NCI-H748 (cell line): ENCODE data around the gene DCP1A.
A peak's percentile ranks its signal among the peaks of the same experiment; 100 is the strongest.
"Not testable (repeated sequence)": the region's sequence is repeated elsewhere in the genome, so short reads cannot be mapped to it uniquely, and the experiment has no call there.

Source experiments
- DNase-seq: peaks from one replicate; lab custom pipeline; 2025; ENCODE audit not compliant: unreplicated experiment; lab: John Stamatoyannopoulos, UW

Gene DCP1A

GRCh38 chr3:53347261-53348064 is at the start of gene DCP1A:
Gene DCP1A, minus strand, starts transcription at chr3:53347543. Its CDS starts 26 bp downstream, at chr3:53347517.
- peak; percentile 93 for DNase-seq

- no peak for DNase-seq
These were observed 37.4 kb upstream of the DCP1A start for GRCh38 chr3:53384465-53385423.

GRCh38 chr3:53382106-53382505 is 34.8 kb upstream of the DCP1A start:
- DNase-seq: no peak

GRCh38 chr3:53380306-53380705 is 33.0 kb upstream of the DCP1A start:
- DNase-seq: no peak

GRCh38 chr3:53379898-53380297 is 32.6 kb upstream of the DCP1A start:
- DNase-seq: no peak

DNA sequence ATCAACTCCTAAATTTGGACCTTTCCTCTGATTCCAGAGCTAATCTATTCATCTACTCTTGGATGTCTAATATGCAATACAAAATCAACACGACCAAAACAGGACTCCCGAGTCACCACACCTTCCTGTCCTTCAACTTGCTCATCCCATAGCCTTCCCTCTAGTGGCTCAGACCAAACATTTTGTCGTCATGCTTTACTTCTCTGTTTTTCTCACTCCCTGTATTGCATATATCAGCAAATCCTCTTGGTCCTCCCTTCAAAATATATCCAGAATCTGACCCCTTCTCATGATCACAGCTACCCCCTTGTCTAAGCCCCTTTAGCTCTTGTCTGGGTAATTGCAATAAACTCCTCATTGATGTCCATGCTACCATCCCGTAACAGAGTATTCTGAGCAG is 30.5 kb upstream of the DCP1A start:
- DNase-seq: no peak

GRCh38 chr3:53376679-53377078 is 29.3 kb upstream of the DCP1A start:
- DNase-seq: no peak

DNA sequence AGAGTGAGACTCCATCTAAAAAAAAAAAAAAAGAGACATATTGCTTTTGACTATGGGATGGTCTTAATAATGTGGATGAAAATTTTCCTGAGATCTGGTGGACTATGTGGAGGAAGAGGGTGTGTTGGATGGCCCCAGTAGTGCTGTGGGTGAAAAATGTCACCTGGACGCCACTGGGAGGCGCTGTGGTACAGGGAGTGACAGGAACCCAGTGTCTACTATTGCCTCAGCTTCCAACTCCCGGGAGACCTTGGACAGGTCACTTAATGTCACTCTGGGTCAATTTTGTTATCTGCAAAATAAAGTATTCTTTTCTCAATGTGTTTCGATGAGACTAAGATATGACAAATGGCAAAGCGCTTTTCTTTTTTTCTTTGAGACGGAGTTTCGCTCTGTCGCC is 27.7 kb upstream of the DCP1A start:
- DNase-seq: peak; percentile 61

- DNase-seq: not testable (repeated sequence)
These were observed 23.4 kb upstream of the DCP1A start for GRCh38 chr3:53370719-53371118.

DNA sequence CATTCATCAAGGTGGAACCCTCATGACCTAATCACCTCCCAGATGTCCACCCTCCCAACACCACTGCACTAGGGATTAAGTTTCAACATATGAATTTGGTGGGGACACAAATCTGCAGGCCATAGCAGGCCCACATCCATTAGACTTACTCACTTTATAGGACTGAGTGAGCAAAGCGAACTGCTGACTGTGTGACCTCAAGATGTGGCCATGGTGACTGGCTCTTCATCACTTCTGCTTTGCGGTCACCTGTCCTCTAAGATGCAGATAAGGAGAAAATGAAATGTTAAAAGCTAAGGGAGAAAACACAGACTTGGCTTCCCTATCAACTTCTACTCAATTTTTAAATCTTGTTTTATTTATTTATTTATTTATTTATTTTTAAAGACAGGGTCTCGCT is 14.5 kb upstream of the DCP1A start:
- no peak for DNase-seq

GRCh38 chr3:53357458-53357857 is 10.1 kb upstream of the DCP1A start:
- no peak for DNase-seq

- no peak for DNase-seq
These were observed 7.7 kb upstream of the DCP1A start for GRCh38 chr3:53354945-53355498.

GRCh38 chr3:53353202-53353601 is 5.9 kb upstream of the DCP1A start:
- DNase-seq: no peak

- DNase-seq: peak; percentile 10
These were observed 3.3 kb upstream of the DCP1A start for GRCh38 chr3:53350652-53351051.

- not testable (repeated sequence) for DNase-seq
These were observed 775 bp upstream of the DCP1A start for GRCh38 chr3:53348118-53348517.

DNA sequence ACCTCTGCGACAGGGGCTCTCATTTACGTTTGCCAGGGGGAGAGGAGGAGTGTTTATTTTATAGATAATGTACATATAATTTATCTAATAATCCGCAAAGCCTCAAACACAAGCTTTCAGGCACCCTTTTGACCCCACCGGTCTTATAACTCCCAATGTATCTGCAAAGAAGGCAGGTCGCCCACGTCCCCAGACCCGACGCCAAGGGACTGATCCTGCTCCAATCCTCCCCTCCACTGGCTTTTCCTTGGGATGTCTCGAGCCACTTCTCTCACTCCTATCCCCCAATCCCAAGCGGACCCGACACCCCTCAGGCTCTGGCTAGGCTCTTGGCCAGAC is 452 bp downstream of the DCP1A start:
- DNase-seq: no peak

DNA sequence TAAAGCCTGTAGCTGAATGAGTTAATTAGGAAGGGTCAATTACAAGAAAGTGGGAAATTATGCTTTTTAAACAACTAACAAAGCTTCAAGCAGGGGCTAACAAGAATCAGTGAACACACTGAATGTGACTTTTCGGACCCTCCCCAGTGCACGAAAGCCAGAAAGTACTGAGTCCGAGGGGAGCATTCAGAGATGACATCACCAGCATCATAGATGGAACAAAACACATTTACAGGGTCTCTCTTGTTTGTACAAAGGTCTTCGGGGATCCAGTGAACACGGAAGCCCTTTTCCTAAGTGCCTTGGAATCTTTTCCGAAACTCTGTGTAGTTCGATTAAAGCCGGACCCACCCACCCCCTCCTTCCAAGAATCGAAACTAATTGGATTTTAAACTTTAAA is 829 bp downstream of the DCP1A start:
- peak; percentile 15 for DNase-seq

DNA sequence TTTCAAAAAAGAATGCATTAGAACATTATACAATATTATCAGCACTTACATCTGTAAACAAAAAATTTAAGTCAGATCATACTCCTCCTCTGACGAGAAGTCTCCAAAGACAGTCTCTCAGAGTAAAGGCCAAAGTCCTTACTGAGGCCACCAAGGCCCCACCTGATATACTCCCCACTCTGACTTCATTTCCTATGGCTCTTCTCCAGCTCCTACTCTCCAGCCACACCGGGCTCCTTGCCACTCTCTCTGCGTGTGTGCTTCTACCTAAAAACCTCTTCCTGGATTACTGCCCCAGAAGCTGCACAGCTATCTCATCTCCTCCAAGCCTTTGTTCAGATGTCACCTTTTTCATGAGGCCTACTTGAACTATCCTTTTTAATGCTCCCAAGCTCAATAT is 5.0 kb downstream of the DCP1A start:
- DNase-seq: no peak

DNA sequence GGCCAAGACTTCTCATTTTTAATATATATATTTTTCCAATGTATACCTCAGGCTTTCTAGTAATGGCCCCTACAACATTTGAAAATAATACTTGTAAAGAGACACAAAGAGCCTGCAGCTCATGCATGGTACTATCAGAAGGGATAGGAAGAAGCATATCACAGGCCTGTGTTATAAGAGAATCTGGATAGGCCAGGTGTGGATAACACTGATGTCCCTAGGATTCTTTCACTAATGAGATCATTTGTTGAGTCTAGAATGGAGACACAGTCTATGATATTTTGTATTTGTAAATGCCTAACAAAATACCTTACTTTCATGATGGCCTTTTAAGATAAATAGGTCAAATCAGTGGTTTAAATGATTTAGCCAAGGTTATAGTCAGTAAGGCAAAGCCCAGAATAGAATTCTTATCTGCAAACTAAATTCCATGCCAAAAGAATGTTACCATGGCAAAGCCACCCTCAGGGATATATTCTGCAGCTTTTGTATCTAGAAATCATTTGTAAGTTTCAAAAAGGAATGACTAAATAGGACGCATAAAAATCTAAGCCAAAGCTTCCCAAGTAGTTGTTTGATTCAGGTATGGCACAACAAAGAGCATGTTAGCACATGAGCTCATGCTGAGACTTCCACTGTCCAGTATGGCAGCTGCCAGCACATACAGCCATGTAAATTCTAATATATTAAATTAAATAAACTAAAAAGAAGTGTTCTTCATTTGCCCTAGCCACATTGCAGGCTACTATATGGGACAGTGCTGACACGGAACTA is 10.0 kb downstream of the DCP1A start:
- no peak for DNase-seq

- DNase-seq: no peak
These were observed 12.6 kb downstream of the DCP1A start for GRCh38 chr3:53334742-53335141.

DNA sequence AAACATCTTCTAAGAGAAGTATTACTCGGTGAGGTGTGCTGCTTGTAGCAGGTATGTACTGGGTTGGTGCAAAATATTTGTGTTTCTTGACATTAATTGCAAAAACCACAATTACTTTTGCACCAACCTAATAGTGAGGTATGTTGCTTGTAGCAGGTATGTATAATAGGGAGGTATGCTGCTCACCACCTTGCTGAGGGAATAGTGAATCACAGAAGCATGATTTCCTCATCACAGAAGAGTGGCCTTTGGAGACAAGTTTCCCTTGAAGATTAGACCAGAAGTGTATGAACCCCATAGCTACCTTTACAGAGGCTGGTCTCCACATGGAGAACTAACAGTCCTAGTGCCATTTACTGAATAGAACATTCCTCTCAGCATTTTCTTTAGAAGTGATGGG is 15.5 kb downstream of the DCP1A start:
- DNase-seq: no peak
